Mesenchymal stem cell (in vitro differentiated cells and primary cell): ENCODE results near the gene CETN2.

Source experiments
- DNase-seq: peaks from one replicate; pipeline ENCODE4 v3.0.0-alpha.2; 2013
- H2AFZ ChIP-seq: one replicate; pipeline ENCODE4 v1.6.1; 2013; ENCODE audit warnings: low read depth, mild to moderate bottlenecking, control low read depth, inconsistent platforms, low read length, moderate library complexity
- H2AK5ac ChIP-seq: 2 replicates; pipeline ENCODE4 v1.6.1; 2013; ENCODE audit warnings: low read length, moderate library complexity, mild to moderate bottlenecking, inconsistent platforms; ENCODE audit not compliant: severe bottlenecking
- H2BK120ac ChIP-seq: one replicate; pipeline ENCODE4 v1.6.1; 2013; ENCODE audit warnings: low read depth, mild to moderate bottlenecking, inconsistent platforms, low read length, moderate library complexity
- H2BK12ac ChIP-seq, 2 experiments: one replicate each; pipeline ENCODE4 v1.6.1; 2013; ENCODE audit warnings: inconsistent platforms in 2 of 2, low read length in 2 of 2, mild to moderate bottlenecking in 2 of 2, moderate library complexity in 2 of 2, control low read depth in 1 of 2
- H2BK15ac ChIP-seq: one replicate; pipeline ENCODE4 v1.6.1; 2013; ENCODE audit warnings: mild to moderate bottlenecking, low read depth, inconsistent platforms; ENCODE audit not compliant: poor library complexity, severe bottlenecking
- H2BK5ac ChIP-seq: 2 replicates; pipeline ENCODE4 v1.6.1; 2013; ENCODE audit warnings: low read depth, mild to moderate bottlenecking, low read length, control low read depth, inconsistent platforms; ENCODE audit not compliant: poor library complexity, severe bottlenecking
- H3K14ac ChIP-seq, 2 experiments: one replicate each; pipeline ENCODE4 v1.6.1; 2013; ENCODE audit warnings: inconsistent platforms in 2 of 2, low read length in 2 of 2, control low read depth in 1 of 2, mild to moderate bottlenecking in 1 of 2, moderate library complexity in 1 of 2
- H3K18ac ChIP-seq, 2 experiments: one replicate each; pipeline ENCODE4 v1.6.1; 2013; ENCODE audit warnings: inconsistent platforms in 2 of 2, low read length in 2 of 2, control low read depth in 1 of 2, low read depth in 1 of 2, mild to moderate bottlenecking in 1 of 2
- H3K23ac ChIP-seq, 2 experiments: one replicate each; pipeline ENCODE4 v1.6.1; 2013; ENCODE audit warnings: inconsistent platforms in 2 of 2, low read length in 2 of 2, mild to moderate bottlenecking in 2 of 2, moderate library complexity in 2 of 2, control low read depth in 1 of 2
- H3K27ac ChIP-seq: 2 replicates; pipeline ENCODE4 v1.5.1; 2013; ENCODE audit warnings: mild to moderate bottlenecking, moderate library complexity, low read length, control low read depth, inconsistent platforms; ENCODE audit not compliant: poor library complexity, severe bottlenecking
- H3K27me3 ChIP-seq, 2 experiments: 2 replicates each; pipeline versions ENCODE4 v1.6.1 to v1.7.0; 2013; ENCODE audit warnings: low read length in 2 of 2, mild to moderate bottlenecking in 2 of 2, moderate library complexity in 2 of 2, control low read depth in 1 of 2, inconsistent platforms in 1 of 2; ENCODE audit not compliant: control insufficient read depth in 1 of 2, insufficient read depth in 1 of 2
- H3K36me3 ChIP-seq, 2 experiments: 2 replicates each; pipeline versions ENCODE4 v1.6.1 to v1.7.0; 2013; ENCODE audit warnings: low read length in 2 of 2, control low read depth in 1 of 2, inconsistent platforms in 1 of 2, low read depth in 1 of 2, mild to moderate bottlenecking in 1 of 2; ENCODE audit not compliant: insufficient read depth in 2 of 2, control insufficient read depth in 1 of 2
- H3K4ac ChIP-seq, 2 experiments: one replicate each; pipeline ENCODE4 v1.6.1; 2013; ENCODE audit warnings: inconsistent platforms in 2 of 2, low read length in 2 of 2, mild to moderate bottlenecking in 2 of 2, moderate library complexity in 2 of 2, control low read depth in 1 of 2, low read depth in 1 of 2
- H3K4me1 ChIP-seq: 2 replicates; pipeline ENCODE4 v1.6.1; 2013; ENCODE audit warnings: low read depth, low read length, control low read depth; ENCODE audit not compliant: control insufficient read depth, insufficient read depth
- H3K4me2 ChIP-seq: 2 replicates; pipeline ENCODE4 v1.6.1; 2013; ENCODE audit warnings: low read length, mild to moderate bottlenecking, inconsistent platforms; ENCODE audit not compliant: poor library complexity, severe bottlenecking
- H3K4me3 ChIP-seq, 2 experiments: 2 replicates each; pipeline versions ENCODE4 v1.5.1 to v1.7.0; 2013; ENCODE audit warnings: low read length in 2 of 2, mild to moderate bottlenecking in 2 of 2, control low read depth in 1 of 2, low read depth in 1 of 2; ENCODE audit not compliant: insufficient read depth in 1 of 2
- H3K79me1 ChIP-seq: replicated peaks from 2 replicates; pipeline ENCODE4 v1.6.1; 2013; ENCODE audit warnings: mild to moderate bottlenecking, control low read depth, low read length, inconsistent platforms; ENCODE audit not compliant: poor library complexity, severe bottlenecking
- H3K9ac ChIP-seq: 2 replicates; pipeline ENCODE4 v1.7.0; 2013; ENCODE audit warnings: mild to moderate bottlenecking, low read length, moderate library complexity
- H3K9me3 ChIP-seq: 2 replicates; pipeline ENCODE4 v1.7.0; 2013; ENCODE audit warnings: mild to moderate bottlenecking, low read length; ENCODE audit not compliant: control insufficient read depth
- H4K8ac ChIP-seq: one replicate; pipeline ENCODE4 v1.6.1; 2013; ENCODE audit warnings: inconsistent platforms, mild to moderate bottlenecking, low read length, moderate library complexity
- H4K91ac ChIP-seq: one replicate; pipeline ENCODE4 v1.6.1; 2013; ENCODE audit warnings: mild to moderate bottlenecking, low read length, inconsistent platforms
- WGBS: methylation state at CpG from one replicate; pipeline ENCODE4 v1.1.7; 2013; ENCODE audit warnings: mixed read lengths; 5-methylcytosine and 5-hydroxymethylcytosine counted together

The CETN2 gene

GRCh38 chrX:152813206-152813605 lies 17.4 kb downstream of the CETN2 start:
- no peak overlapping the region for H3K23ac ChIP-seq
- no peak overlapping the region for H2BK5ac ChIP-seq
- H2BK12ac ChIP-seq: no peak overlapping the region
- no peak overlapping the region for H3K27ac ChIP-seq
- H4K91ac ChIP-seq: no peak overlapping the region
- no peak overlapping the region for H3K18ac ChIP-seq
- no peaks in the 10 kb centered on the region for H3K9me3 ChIP-seq
- WGBS: 21% methylated on average over 4 of the region's 5 CpGs
- H3K4me2 ChIP-seq: no peak overlapping the region
- DNase-seq: no peak
- H2BK120ac ChIP-seq: no peak overlapping the region
- no peak overlapping the region for H2AFZ ChIP-seq
- no peak overlapping the region for H4K8ac ChIP-seq
- no peak overlapping the region for H3K4me3 ChIP-seq
- no peaks in the 10 kb centered on the region for H3K79me1 ChIP-seq
- H3K36me3 ChIP-seq: no peaks in the 10 kb centered on the region
- no peak overlapping the region for H2BK15ac ChIP-seq
- no peak overlapping the region for H3K4ac ChIP-seq
- H3K14ac ChIP-seq: no peak overlapping the region
- H2AK5ac ChIP-seq: no peak overlapping the region
- H3K9ac ChIP-seq: no peak overlapping the region
- H3K4me1 ChIP-seq: no peaks in the 10 kb centered on the region
- peaks cover 0 to 47% of the 10 kb centered on the region in 2 experiments for H3K27me3 ChIP-seq

- Histone ChIP-seq H2BK5ac (no peak overlapping the region), H3K27me3 (peaks cover 0 to 59% of the 10 kb centered on the region in 2 experiments), H3K14ac (no peak overlapping the region), H3K23ac (no peak overlapping the region), H4K8ac (no peak overlapping the region), H2AK5ac (no peak overlapping the region), H3K9me3 (no peaks in the 10 kb centered on the region), H3K27ac (no peak overlapping the region), H3K9ac (no peak overlapping the region), H2BK12ac (no peak overlapping the region), H3K4me3 (no peak overlapping the region), H3K18ac (no peak overlapping the region), H3K4me1 (no peaks in the 10 kb centered on the region), H3K79me1 (no peaks in the 10 kb centered on the region), H3K36me3 (no peaks in the 10 kb centered on the region), H2BK120ac (no peak overlapping the region), H3K4ac (no peak overlapping the region), H4K91ac (no peak overlapping the region), H3K4me2 (no peak overlapping the region), H2BK15ac (no peak overlapping the region), H2AFZ (no peak overlapping the region)
- DNase-seq: no peak
- 54% methylated on average over 3 of the region's 4 CpGs for WGBS
Measured at GRCh38 chrX:152810403-152810802, 20.2 kb downstream of the CETN2 start.

GRCh38 chrX:152806035-152806434 lies 24.5 kb downstream of the CETN2 start:
- Histone ChIP-seq H2AK5ac (no peak overlapping the region), H3K79me1 (no peaks in the 10 kb centered on the region), H3K9ac (no peak overlapping the region), H4K8ac (no peak overlapping the region), H2BK120ac (no peak overlapping the region), H3K9me3 (no peaks in the 10 kb centered on the region), H2BK5ac (no peak overlapping the region), H3K36me3 (no peaks in the 10 kb centered on the region), H3K27ac (no peak overlapping the region), H2BK15ac (no peak overlapping the region), H2AFZ (no peak overlapping the region), H3K4me3 (no peak overlapping the region), H3K4ac (no peak overlapping the region), H3K4me1 (no peaks in the 10 kb centered on the region), H3K23ac (no peak overlapping the region), H3K18ac (no peak overlapping the region), H2BK12ac (no peak overlapping the region), H4K91ac (no peak overlapping the region), H3K4me2 (no peak overlapping the region), H3K27me3 (peaks cover 0 to 50% of the 10 kb centered on the region in 2 experiments), H3K14ac (no peak overlapping the region)
- WGBS: 81% methylated on average over 4 of the region's 4 CpGs
- no peak for DNase-seq

- H2BK12ac ChIP-seq: no peak overlapping the region
- H3K4me2 ChIP-seq: no peak overlapping the region
- no peaks in the 10 kb centered on the region for H3K79me1 ChIP-seq
- no peak overlapping the region for H3K18ac ChIP-seq
- no peak overlapping the region for H2AFZ ChIP-seq
- no CpG with 5 or more reads among the region's 1 CpG for WGBS
- H3K9ac ChIP-seq: no peak overlapping the region
- DNase-seq: no peak
- H4K8ac ChIP-seq: no peak overlapping the region
- H3K4ac ChIP-seq: no peak overlapping the region
- no peak overlapping the region for H2AK5ac ChIP-seq
- no peak overlapping the region for H3K4me3 ChIP-seq
- H4K91ac ChIP-seq: no peak overlapping the region
- H3K27ac ChIP-seq: no peak overlapping the region
- no peak overlapping the region for H3K23ac ChIP-seq
- H3K4me1 ChIP-seq: no peaks in the 10 kb centered on the region
- H2BK120ac ChIP-seq: no peak overlapping the region
- H3K27me3 ChIP-seq: peaks cover 0 to 45% of the 10 kb centered on the region in 2 experiments
- no peak overlapping the region for H2BK15ac ChIP-seq
- H2BK5ac ChIP-seq: no peak overlapping the region
- H3K14ac ChIP-seq: no peak overlapping the region
- no peaks in the 10 kb centered on the region for H3K36me3 ChIP-seq
- no peaks in the 10 kb centered on the region for H3K9me3 ChIP-seq
Measured at GRCh38 chrX:152798945-152799344, 31.6 kb downstream of the CETN2 start.
